ENCODE results near the gene SERPINI1. TPM values are rescaled to one million over a fixed set of nuclear protein-coding genes. Genes with fewer than 3 reads are reported as not detected.

SERPINI1 gene
- total and polyA plus RNA-seq, 2 experiments from 2014 or later = 7.3 to 9.8 TPM

DNA sequence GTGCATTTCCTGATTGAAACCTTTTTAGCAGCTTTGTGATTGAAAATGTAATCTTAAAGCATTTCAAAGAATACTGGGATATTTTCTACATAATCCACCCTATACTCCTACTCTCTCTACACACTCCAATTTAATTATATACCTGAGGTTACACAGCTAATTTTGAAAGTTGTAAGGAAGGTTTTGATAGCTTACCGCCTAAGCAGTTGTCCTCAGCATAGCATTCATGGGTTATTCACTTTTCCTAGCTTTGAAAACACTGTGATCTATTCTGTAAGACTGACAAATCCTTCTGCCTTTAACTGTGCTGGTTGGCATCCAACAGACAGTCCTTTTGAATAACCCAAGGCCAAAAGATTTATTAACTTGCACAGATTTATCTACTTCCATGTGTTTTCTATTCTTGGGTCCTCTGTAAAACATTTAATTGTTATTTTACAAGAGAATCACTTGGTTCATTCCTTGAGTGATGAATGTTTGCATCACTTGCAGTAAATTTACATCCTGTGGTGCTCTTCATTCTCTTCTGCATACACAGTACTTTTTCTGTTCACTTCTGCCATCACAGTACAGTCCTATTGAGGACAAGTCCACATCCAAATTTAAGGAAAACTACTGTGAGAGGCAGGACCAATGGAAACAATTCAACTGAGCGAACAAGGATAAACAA, 44.8 kb downstream of the SERPINI1 start:
- no peak for DNase-seq
- in situ Hi-C loops (cut with MboI) = no loop called here
- Histone ChIP-seq H3K36me3 (ENCODE audit: low read depth) (no peaks in the 10 kb centered on the region), H3K27ac (no peak overlapping the region), H3K27me3 (replicated peaks; ENCODE audit: insufficient read depth) (no peaks in the 10 kb centered on the region), H3K9ac (no peak overlapping the region), H2AFZ (no peak overlapping the region), H3K9me2 (ENCODE audit: insufficient read depth) (peaks cover 4% of the 10 kb centered on the region; the same call in 1 of the 2 replicates), H3K4me3 (no peak overlapping the region), H3K9me3 (ENCODE audit: low read depth) (no peaks in the 10 kb centered on the region), H3K4me1 (ENCODE audit: insufficient read depth) (no peaks in the 10 kb centered on the region), H3F3A (ENCODE audit: insufficient read depth) (no peaks in the 10 kb centered on the region), H3K79me2 (ENCODE audit: insufficient read depth) (no peaks in the 10 kb centered on the region), H4K20me1 (ENCODE audit: insufficient read depth) (no peaks in the 10 kb centered on the region), H3K4me2 (ENCODE audit: unreplicated experiment) (no peak overlapping the region)
- WGBS, 2 experiments (ENCODE audit: low coverage in 1 of 2, low lambda C conversion rate in 2 of 2, missing lambda C conversion rate in 2 of 2) = 17% methylated on average over 2 of the region's 2 CpGs
- no peak for TF ChIP-seq EZH2phosphoT487 (IDR thresholded peaks at IDR 0.05; ENCODE audit: insufficient read depth, low read depth)
- no peak for TF ChIP-seq EZH2 (IDR thresholded peaks at IDR 0.05; ENCODE audit: insufficient read depth, poor library complexity, severe bottlenecking)

DNA sequence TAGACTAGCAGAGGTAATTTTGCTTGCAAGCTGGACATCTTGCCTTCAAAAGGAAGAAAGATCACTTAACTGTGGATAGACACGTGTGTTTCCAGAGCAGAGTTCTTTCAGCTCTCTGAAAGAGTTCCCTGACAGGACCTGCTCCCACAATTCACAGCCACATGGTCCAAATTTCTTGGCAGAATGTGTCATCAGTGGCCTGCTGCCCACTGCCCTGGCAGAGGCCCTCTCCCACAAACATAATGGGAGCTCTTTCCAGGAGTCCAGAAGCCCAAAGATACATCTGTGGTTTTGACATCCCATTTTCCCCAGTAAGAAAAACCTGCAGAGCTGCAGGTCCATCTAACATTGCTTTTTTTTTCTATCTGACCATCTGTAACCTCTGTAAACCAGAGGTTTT, 48.3 kb downstream of the SERPINI1 start:
- Histone ChIP-seq H3K4me1 (ENCODE audit: insufficient read depth) (no peaks in the 10 kb centered on the region), H3K9me3 (ENCODE audit: low read depth) (no peaks in the 10 kb centered on the region), H3K27ac (no peak overlapping the region), H3K79me2 (ENCODE audit: insufficient read depth) (no peaks in the 10 kb centered on the region), H3F3A (ENCODE audit: insufficient read depth) (no peaks in the 10 kb centered on the region), H2AFZ (no peak overlapping the region), H3K4me2 (ENCODE audit: unreplicated experiment) (no peak overlapping the region), H4K20me1 (ENCODE audit: insufficient read depth) (no peaks in the 10 kb centered on the region), H3K4me3 (no peak overlapping the region), H3K36me3 (ENCODE audit: low read depth) (no peaks in the 10 kb centered on the region), H3K9me2 (ENCODE audit: insufficient read depth) (peaks cover 4% of the 10 kb centered on the region; the same call in 1 of the 2 replicates), H3K9ac (no peak overlapping the region), H3K27me3 (replicated peaks; ENCODE audit: insufficient read depth) (no peaks in the 10 kb centered on the region)
- in situ Hi-C loops (cut with MboI) = no loop called here
- no peak for TF ChIP-seq EZH2phosphoT487 (IDR thresholded peaks at IDR 0.05; ENCODE audit: insufficient read depth, low read depth)
- no peak for TF ChIP-seq EZH2 (IDR thresholded peaks at IDR 0.05; ENCODE audit: insufficient read depth, poor library complexity, severe bottlenecking)
- no peak for DNase-seq
- 0% methylated on average over 1 of the region's 1 CpG for WGBS, 2 experiments (ENCODE audit: low coverage in 1 of 2, low lambda C conversion rate in 2 of 2, missing lambda C conversion rate in 2 of 2)

DNA sequence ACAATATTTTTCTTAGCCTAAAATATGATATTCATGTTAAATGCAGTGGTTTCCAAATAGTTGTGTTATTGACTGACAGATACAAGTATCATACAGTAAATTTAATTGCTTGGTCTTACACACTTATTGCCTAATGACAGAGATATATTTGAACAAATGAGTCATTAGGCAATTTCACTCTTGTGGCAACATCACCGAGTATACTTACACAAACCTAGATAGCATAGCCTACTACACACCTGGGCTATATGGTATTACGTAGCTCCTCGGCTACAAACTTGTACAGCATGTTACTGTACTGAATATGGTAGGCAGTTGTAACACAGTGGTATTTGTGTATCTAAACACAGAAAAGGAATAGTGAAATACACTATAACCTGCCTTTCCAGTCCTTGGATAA, 50.3 kb downstream of the SERPINI1 start:
- WGBS, 2 experiments (ENCODE audit: low coverage in 1 of 2, low lambda C conversion rate in 2 of 2, missing lambda C conversion rate in 2 of 2) = 82 to 83% methylated on average over 3 of the region's 3 CpGs
- Histone ChIP-seq H3K9ac (no peak overlapping the region), H3K36me3 (ENCODE audit: low read depth) (no peaks in the 10 kb centered on the region), H3K9me3 (ENCODE audit: low read depth) (no peaks in the 10 kb centered on the region), H3F3A (ENCODE audit: insufficient read depth) (no peaks in the 10 kb centered on the region), H3K4me2 (ENCODE audit: unreplicated experiment) (no peak overlapping the region), H3K4me1 (ENCODE audit: insufficient read depth) (no peaks in the 10 kb centered on the region), H4K20me1 (ENCODE audit: insufficient read depth) (no peaks in the 10 kb centered on the region), H3K4me3 (no peak overlapping the region), H2AFZ (no peak overlapping the region), H3K79me2 (ENCODE audit: insufficient read depth) (no peaks in the 10 kb centered on the region), H3K27me3 (replicated peaks; ENCODE audit: insufficient read depth) (no peaks in the 10 kb centered on the region), H3K27ac (no peak overlapping the region), H3K9me2 (ENCODE audit: insufficient read depth) (no peaks in the 10 kb centered on the region)
- no peak for TF ChIP-seq EZH2phosphoT487 (IDR thresholded peaks at IDR 0.05; ENCODE audit: insufficient read depth, low read depth)
- TF ChIP-seq EZH2 (IDR thresholded peaks at IDR 0.05; ENCODE audit: insufficient read depth, poor library complexity, severe bottlenecking) = no peak
- in situ Hi-C loops (cut with MboI) = no loop called here
- DNase-seq = no peak

DNA sequence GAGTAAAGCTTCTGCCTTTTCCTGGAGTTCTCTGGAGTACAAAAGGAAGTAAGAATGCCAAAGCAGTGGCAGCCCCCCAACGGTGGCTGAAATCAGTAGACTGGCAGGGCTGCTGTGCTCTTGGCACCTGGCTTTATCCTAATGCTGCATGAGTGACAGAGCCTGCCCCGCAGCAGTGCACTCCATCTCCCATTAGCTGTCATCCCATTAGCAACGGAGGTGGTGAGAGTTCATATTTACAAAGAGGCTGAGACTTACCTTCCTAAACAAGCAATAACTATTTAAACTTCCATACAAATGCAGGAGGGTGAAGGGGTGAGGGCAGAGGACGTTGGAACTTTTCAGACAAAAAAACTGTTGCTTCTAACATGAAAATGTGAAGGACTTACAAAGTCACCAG, 51.9 kb downstream of the SERPINI1 start:
- DNase-seq = no peak
- Histone ChIP-seq H3K4me1 (ENCODE audit: insufficient read depth) (no peaks in the 10 kb centered on the region), H3K4me2 (ENCODE audit: unreplicated experiment) (no peak overlapping the region), H3K27ac (no peak overlapping the region), H3K9me3 (ENCODE audit: low read depth) (no peaks in the 10 kb centered on the region), H3K9me2 (ENCODE audit: insufficient read depth) (no peaks in the 10 kb centered on the region), H3K4me3 (no peak overlapping the region), H3K79me2 (ENCODE audit: insufficient read depth) (no peaks in the 10 kb centered on the region), H4K20me1 (ENCODE audit: insufficient read depth) (no peaks in the 10 kb centered on the region), H3F3A (ENCODE audit: insufficient read depth) (no peaks in the 10 kb centered on the region), H3K9ac (no peak overlapping the region), H3K27me3 (replicated peaks; ENCODE audit: insufficient read depth) (no peaks in the 10 kb centered on the region), H3K36me3 (ENCODE audit: low read depth) (no peaks in the 10 kb centered on the region), H2AFZ (no peak overlapping the region)
- in situ Hi-C loops (cut with MboI) = no loop called here
- 33 to 38% methylated on average over 4 of the region's 4 CpGs for WGBS, 2 experiments (ENCODE audit: low coverage in 1 of 2, low lambda C conversion rate in 2 of 2, missing lambda C conversion rate in 2 of 2)
- no peak for TF ChIP-seq EZH2phosphoT487 (IDR thresholded peaks at IDR 0.05; ENCODE audit: insufficient read depth, low read depth)
- TF ChIP-seq EZH2 (IDR thresholded peaks at IDR 0.05; ENCODE audit: insufficient read depth, poor library complexity, severe bottlenecking) = no peak

DNA sequence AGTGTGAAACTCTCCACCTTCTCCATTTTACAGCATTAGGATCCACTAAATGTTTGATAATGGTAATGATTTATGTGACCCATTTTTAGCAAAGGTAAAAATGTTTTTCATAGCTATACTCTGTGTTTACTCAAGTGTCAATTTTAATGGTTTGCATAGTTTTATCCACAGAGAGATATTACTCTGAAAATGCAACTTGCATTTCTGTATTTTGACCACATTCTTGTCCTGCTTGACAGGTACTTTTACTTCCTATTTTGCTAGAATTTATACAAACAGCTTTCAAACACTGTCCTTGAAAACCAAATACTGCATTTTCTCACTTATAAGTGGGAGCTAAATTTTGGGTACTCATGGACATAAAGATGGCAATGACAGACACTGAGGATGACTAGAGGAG, 62.9 kb downstream of the SERPINI1 start:
- no peak overlapping the region for H3K4me2 ChIP-seq (ENCODE audit: unreplicated experiment)
- H3K9ac ChIP-seq = no peak overlapping the region
- no peaks in the 10 kb centered on the region for H3K9me2 ChIP-seq (ENCODE audit: insufficient read depth)
- no peak overlapping the region for H3K4me3 ChIP-seq
- in situ Hi-C loops (cut with MboI) = no loop called here
- TF ChIP-seq EZH2phosphoT487 (IDR thresholded peaks at IDR 0.05; ENCODE audit: insufficient read depth, low read depth) (no peak), EZH2 (IDR thresholded peaks at IDR 0.05; ENCODE audit: insufficient read depth, poor library complexity, severe bottlenecking) (no peak)
- DNase-seq = no peak
- H3K9me3 ChIP-seq (ENCODE audit: low read depth) = no peaks in the 10 kb centered on the region
- no peak overlapping the region for H3K27ac ChIP-seq
- H3K27me3 ChIP-seq (replicated peaks; ENCODE audit: insufficient read depth) = no peaks in the 10 kb centered on the region
- no peak overlapping the region for H2AFZ ChIP-seq
- no peaks in the 10 kb centered on the region for H3K36me3 ChIP-seq (ENCODE audit: low read depth)
- no peaks in the 10 kb centered on the region for H4K20me1 ChIP-seq (ENCODE audit: insufficient read depth)
- no peaks in the 10 kb centered on the region for H3F3A ChIP-seq (ENCODE audit: insufficient read depth)
- no peaks in the 10 kb centered on the region for H3K79me2 ChIP-seq (ENCODE audit: insufficient read depth)
- H3K4me1 ChIP-seq (ENCODE audit: insufficient read depth) = no peaks in the 10 kb centered on the region

All from GM23248 (cell line).